ENCODE measurements around the gene JMJD8.

JMJD8 gene

DNA sequence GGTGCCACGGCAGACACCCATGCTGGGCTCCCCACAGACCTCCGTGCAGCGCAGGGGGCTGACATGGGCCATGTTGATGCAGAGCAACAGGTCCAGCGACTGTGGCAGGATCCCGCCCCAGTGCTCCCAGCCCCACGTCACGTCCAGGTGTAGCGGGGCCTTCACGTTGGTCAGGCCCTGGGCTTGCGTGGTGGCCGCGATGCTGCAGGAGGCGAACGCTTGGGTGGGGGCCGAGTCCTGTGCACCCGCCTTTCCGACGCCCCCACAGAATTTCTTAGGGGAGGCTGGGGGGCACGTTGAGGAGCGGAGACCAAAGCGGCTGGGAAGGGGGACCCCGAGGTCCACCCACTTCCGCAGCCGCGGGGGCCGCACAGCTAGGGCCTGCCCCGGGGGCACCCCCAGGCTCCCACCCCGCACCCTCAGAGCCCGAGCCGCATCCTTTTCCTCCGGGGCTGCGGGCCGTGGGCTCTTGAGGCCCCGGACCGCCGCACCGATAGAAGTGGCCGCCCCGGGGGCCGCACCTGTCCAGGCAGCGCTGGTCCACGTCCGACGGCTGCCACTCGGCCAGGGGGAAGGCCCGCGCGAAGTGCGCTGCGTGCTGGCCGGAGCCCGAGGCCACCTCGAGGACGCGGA lies 48.4 kb downstream of the JMJD8 start:
- H3K4me3 ChIP-seq: peak overlapping the region; percentile 62 to 90 (median 73)
- H3K27ac ChIP-seq: peak overlapping the region; percentile 30 to 95 (median 88)

DNA sequence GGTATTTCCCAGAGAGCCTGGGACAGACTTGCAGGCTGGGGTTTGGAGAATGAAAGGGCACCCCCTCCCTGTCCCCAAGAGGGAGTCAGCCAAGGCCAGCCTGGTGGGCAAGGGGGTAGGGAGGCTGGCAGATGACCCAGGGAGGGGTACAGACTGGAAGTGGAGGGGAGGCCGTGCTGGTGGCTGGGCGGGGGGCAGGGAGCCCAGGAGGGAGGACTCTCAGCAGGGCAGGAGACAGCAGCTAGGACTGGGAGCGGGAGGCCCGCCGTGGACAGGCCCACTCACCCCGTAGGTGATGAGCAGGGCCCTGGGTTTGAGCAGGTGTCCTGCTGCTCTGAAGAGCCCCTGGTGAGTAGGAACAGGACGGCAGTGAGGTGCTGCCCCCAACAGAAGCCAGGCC lies 49.1 kb downstream of the JMJD8 start:
- peak overlapping the region in 3 of 21 experiments; percentile 86 to 94 (median 92) for H3K27ac ChIP-seq
- peak overlapping the region in 5 of 7 experiments; percentile 62 to 90 (median 73) for H3K4me3 ChIP-seq

DNA sequence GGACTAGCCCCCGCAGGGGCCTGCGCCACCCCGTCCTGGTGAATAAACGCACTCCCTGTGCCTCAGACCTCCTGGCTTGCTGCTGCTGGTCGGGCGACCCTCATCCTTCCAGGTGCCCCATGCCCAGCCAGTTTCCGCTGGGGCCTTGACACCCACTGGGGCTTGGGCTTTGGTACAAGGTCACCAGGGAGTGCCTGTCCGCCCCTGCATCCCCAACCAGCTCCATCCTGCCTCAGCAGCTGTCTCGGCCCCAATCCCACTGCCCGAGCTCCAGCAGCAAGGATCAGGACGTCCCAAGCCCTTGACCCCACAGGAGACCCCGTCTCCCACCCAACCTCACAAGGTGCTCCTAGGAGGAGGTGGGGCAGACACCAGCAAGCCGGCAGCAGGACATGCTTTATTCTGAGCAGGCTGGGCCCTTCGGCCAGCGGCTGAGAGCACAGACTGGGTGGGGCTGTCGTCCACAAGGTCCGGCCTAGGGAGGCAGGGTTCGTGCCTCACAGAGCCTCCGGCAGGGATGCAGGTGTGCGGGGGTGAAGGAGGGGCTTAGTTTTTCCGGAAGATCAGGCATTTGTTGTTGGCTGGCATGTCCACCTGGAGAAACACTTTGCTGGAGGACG lies 50.0 kb downstream of the JMJD8 start:
- no peak overlapping the region for H3K4me3 ChIP-seq
- H3K27ac ChIP-seq: no peak overlapping the region

DNA sequence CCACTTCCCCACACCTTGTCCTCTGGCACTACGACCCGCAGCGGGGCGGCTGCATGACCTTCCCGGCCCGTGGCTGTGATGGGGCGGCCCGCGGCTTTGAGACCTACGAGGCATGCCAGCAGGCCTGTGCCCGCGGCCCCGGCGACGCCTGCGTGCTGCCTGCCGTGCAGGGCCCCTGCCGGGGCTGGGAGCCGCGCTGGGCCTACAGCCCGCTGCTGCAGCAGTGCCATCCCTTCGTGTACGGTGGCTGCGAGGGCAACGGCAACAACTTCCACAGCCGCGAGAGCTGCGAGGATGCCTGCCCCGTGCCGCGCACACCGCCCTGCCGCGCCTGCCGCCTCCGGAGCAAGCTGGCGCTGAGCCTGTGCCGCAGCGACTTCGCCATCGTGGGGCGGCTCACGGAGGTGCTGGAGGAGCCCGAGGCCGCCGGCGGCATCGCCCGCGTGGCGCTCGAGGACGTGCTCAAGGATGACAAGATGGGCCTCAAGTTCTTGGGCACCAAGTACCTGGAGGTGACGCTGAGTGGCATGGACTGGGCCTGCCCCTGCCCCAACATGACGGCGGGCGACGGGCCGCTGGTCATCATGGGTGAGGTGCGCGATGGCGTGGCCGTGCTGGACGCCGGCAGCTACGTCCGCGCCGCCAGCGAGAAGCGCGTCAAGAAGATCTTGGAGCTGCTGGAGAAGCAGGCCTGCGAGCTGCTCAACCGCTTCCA lies 50.6 kb downstream of the JMJD8 start:
- Histone ChIP-seq H3K4me3 (no peak overlapping the region), H3K27ac (no peak overlapping the region)

DNA sequence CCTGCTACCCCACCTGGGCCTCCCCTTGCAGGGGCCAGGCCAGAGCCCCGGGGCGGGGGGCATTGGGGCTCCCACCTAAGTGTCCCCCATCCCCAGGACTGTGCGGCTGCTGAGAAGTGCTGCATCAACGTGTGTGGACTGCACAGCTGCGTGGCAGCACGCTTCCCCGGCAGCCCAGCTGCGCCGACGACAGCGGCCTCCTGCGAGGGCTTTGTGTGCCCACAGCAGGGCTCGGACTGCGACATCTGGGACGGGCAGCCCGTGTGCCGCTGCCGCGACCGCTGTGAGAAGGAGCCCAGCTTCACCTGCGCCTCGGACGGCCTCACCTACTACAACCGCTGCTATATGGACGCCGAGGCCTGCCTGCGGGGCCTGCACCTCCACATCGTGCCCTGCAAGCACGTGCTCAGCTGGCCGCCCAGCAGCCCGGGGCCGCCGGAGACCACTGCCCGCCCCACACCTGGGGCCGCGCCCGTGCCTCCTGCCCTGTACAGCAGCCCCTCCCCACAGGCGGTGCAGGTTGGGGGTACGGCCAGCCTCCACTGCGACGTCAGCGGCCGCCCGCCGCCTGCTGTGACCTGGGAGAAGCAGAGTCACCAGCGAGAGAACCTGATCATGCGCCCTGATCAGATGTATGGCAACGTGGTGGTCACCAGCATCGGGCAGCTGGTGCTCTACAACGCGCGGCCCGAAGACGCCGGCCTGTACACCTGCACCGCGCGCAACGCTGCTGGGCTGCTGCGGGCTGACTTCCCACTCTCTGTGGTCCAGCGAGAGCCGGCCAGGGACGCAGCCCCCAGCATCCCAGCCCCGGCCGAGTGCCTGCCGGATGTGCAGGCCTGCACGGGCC lies 51.4 kb downstream of the JMJD8 start:
- H3K27ac ChIP-seq: no peak overlapping the region
- H3K4me3 ChIP-seq: no peak overlapping the region

DNA sequence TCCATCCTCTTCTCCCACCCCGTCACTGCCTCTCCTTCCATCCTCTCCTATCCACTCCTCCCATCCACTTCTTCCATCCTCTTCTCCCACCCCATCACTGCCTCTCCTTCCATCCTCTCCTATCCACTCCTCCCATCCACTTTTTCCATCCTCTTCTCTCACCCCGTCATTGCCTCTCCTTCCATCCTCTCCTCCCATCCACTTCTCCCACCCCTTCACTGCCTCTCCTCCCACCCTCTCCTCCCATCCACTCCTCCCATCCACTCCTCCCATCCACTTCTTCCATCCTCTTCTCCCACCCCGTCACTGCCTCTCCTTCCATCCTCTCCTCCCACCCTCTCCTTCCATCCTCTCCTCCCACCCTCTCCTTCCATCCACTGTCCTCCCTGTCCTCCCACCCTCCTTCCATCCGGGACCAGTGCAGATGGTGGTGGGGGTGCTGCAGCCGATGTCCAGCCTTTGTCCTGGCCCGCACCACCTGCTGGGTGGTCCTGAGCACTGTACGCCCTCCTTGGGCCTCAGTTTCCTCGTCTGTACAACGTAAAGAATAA lies 52.3 kb downstream of the JMJD8 start:
- Histone ChIP-seq H3K27ac (no peak overlapping the region), H3K4me3 (no peak overlapping the region)
